ENCODE data around the gene DGAT2L6.
"Not testable (repeated sequence)": the region's sequence is repeated elsewhere in the genome, so short reads cannot be mapped to it uniquely, and the experiment has no call there.

Gene DGAT2L6

DNA sequence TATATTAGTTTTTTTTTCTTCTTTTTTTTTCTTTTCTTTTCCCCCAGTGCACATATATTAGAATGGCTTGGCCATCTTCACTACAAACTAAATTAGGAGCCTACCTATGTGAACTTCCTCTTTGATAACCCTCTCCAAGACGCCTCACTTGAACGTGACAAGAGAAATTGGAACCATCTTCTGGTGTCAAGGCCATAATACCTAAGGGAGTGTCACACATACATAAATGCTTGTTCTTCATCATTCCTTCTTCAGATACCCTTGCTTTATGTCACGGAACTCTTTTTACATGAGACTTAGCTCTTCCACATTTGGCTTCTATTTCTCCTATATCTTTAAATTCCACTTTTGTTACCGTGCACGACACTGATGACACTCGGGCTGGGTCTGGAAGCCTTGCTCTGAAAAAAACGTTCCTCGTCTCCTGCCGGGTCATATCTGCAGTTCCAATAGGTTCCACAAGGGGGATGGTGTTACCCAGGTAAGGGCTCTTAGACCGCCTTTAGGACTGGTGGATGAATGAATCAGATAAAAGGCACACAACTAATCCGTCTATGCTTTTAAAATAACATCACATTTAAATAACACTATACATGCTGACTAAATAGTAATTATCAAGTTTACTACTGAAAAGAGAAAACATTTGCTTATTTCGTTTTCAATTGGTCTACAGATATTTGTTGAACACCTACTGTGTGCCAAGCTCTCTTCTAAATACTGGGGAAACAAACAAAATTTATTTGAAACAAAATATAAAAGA, 19.9 kb downstream of the DGAT2L6 start:
- peak; percentile 62 for DNase-seq (ENCODE audit: low spot score)

- DNase-seq (ENCODE audit: low spot score), result no peak
Observed at GRCh38 chrX:70201732-70202131, 24.4 kb downstream of the DGAT2L6 start.

DNA sequence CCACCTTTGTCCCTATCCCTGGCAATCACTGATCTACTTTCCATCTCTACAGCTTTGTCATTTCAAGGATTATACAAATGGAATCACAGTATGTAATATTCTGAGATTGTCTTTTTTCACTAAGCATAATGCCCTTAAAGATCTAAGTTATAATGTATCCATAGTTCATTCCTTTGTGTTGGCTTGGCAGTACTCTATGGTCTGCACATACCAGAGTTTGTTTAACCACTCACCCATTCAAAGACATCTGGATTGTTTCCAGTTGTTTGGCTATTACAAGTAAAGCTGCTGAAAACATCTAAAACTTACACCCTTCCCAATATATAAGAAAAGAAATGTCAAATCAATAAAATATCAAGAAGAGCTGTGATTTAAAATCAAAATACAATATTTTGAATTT, 31.2 kb downstream of the DGAT2L6 start:
- DNase-seq (ENCODE audit: low spot score), result no peak

- not testable (repeated sequence) for DNase-seq (ENCODE audit: low spot score)
Observed at GRCh38 chrX:70209570-70209969, 32.3 kb downstream of the DGAT2L6 start.

GRCh38 chrX:70219938-70220764, 42.9 kb downstream of the DGAT2L6 start:
- DNase-seq (ENCODE audit: low spot score), result no peak

DNA sequence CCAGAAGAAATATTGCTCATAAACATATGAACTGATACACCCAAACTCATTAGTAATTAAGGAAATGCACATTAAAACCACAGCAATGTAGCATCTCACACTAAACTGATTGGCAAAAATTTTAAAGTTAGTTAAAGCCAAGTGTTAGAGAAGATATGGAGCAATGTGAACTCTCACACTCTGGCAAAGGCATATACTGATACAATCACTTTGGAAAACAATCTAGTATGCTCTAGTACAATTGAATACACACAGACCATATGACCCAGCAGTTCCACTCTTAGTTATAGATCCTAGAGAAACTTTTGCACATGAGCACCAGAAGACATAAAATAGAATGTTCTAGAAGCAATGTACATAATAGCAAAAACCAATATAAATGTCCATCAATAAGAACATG, 48.8 kb downstream of the DGAT2L6 start:
- no peak for DNase-seq (ENCODE audit: low spot score)

DNA sequence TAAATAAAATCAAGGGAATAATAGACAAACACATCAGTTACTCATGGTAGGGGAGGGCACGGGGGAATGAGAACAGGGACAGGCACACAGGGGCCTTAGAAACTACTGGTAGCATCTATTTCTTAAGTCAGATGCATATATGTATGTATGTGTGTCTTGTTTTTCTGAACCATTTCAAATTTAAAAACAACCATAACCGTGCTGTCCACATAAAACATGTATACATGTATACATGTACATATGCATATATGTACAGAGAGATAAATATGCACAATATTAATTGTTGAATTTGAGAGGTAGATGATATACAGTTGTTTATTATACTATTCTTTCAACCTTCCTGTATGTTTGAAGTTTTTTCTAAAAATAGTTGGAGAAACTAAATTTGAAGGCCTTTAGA, 49.4 kb downstream of the DGAT2L6 start:
- no peak for DNase-seq (ENCODE audit: low spot score)

DNA sequence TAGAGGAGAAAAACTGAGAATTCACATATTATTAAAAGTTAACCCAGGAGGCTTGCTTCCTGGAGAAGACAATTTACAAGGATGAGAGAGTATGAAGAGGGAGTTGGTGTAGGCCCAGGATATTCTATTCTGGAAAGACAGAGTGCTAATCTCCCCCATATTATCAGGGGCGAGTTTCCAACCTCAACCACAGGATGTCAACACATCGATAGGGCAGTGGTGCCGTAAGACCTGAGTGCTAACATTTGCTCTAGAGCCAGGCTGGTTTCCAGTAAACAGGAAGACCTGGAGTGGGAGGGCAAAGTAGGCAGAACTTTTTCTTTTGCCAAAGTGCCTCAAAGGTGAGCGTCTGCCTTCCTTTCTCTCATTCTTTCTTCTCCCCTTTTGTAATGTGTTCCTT, 54.4 kb downstream of the DGAT2L6 start:
- no peak for DNase-seq (ENCODE audit: low spot score)

DNA sequence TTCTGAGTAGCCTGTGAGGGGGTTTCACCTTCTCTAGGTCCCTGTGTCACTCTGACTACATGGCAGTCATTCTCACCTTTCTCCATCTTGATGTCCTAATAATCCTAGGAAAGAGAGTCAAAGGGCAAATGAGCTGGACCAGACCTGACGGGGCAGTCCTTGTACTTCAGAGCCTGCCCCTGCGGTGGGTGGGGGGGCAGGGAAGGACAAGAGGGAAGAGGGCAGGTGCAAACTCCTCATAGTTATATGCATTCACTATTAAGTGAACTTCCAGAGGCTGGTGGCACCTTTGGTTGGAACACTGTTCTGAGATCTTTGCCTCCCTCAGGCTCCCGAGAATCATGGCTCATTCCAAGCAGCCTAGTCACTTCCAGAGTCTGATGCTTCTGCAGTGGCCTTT, 57.1 kb downstream of the DGAT2L6 start, which contains the start of gene AWAT1:
Gene AWAT1, plus strand, starts transcription at position 301 of the 400 bp plus-strand sequence. Its CDS starts 41 bp downstream, at position 342.
- DNase-seq (ENCODE audit: low spot score), result no peak

DNA sequence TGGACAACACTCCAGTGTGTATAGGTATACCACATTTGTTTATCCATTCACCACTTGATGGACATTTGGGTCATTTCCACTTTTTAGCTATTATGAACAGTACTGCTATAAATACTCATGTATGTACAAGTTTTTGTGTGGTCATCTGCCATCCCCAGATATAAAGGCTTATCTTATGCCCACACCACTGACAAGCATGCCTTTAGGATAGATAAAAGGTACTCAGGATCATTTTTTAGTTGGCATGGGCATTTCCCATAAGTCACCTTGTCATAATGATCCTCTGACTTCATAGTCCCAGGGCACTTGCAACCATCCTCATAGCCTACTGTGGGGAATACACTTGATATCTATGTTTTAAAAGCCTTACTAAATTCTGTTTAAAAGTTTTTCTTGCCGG, 63.5 kb downstream of the DGAT2L6 start:
- no peak for DNase-seq (ENCODE audit: low spot score)

DNA sequence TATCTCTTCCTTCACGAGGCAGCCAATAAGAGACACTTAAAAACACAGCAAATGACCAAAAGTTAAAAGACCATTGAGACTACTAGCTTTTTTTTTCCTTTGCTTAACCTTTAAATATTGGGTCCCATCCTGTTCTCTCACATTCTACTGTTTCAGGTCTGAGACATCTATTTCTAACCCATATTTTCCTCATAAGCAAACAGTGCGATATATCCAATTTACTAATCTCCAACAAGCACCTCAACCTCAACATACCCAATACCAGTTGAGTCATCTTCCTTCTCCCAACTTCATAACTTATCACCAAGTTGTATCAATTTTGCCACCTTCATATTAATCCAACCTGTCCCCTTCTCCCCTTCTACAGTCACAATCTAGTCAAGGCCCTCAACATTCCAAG, 64.2 kb downstream of the DGAT2L6 start:
- DNase-seq (ENCODE audit: low spot score), result no peak

DNA sequence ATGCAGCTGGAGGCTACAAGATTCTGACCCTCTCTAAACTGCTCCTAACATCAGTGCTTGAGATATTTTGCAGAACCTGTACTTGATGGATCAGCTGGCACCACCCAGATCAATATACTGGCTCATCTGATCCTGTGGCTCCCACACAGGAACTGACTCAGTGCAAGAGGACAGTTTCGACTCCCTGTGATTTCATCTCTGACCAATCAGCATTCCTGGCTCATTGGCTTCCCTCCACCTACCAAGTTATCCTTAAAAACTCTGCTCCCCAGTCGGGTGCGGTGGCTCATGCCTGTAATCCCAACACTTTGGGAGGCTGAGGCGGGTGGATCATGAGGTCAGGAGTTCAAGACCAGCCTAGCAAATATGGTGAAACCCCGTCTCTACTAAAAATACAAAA, 66.3 kb downstream of the DGAT2L6 start:
- not testable (repeated sequence) for DNase-seq (ENCODE audit: low spot score)

- DNase-seq (ENCODE audit: low spot score), result no peak
Observed at GRCh38 chrX:70244881-70245280, 67.6 kb downstream of the DGAT2L6 start.

GRCh38 chrX:70247252-70247651, 70.0 kb downstream of the DGAT2L6 start:
- DNase-seq (ENCODE audit: low spot score), result no peak

- no peak for DNase-seq (ENCODE audit: low spot score)
Observed at GRCh38 chrX:70252491-70252890, 75.2 kb downstream of the DGAT2L6 start.

DNA sequence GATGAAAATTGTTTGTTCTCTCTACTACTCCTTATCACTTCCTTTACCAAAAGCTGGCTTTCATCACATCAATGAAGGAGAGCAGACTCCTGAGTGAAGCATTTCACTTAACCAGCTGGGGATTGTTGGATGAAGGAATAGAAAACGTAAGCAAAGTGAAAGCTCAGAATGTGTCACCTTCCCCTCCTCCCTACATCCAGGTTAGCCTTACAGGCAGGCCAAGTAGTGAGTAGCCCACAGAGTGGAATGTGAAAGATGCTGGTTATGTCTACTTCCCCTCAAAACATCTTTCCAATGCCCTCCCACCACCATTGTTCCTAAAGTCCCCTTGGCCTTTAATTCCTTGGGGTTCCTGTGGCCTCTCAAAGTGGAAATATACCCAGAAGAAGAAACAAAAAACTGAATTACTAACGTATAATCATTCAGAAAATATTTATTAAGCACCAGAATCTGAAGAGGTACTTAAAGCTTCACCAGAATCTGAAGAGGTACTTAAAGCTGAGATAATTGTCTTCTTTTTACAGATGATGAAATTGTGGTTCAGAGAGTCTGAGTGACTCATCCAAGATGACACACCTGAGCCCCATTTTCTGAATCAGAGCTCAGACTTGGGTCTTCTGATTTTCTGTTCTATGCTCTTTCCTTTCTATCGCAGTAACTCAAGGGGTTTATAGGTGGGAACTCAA, 76.2 kb downstream of the DGAT2L6 start:
- no peak for DNase-seq (ENCODE audit: low spot score)

DNA sequence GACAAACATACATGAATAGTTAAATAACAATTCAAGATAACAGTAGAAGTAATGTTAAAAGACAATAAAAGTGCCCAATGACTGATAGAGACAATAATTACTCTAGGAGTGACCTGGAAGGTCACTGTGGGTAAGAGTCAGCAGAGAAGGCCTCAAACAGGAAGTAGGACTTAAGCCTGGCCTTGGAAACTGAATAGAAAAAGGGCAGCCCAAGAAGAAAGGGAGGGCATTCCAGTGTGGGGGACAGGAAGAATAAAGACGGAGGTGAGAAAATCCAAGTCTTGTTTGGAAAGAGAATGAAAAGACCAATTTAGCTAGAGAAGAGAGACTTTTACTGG, 76.7 kb downstream of the DGAT2L6 start:
- no peak for DNase-seq (ENCODE audit: low spot score)

GRCh38 chrX:70254909-70255308, 77.6 kb downstream of the DGAT2L6 start:
- DNase-seq (ENCODE audit: low spot score), result no peak

Measured in CD4-positive, alpha-beta T cell treated with Interleukin-6 at 100 ng/mL for 8 hours (primary cell).